HCT116 (cell line): ENCODE data around the gene ASPHD2. TPM values are rescaled to one million over a fixed set of nuclear protein-coding genes. Genes with fewer than 3 reads are reported as not detected.

Source experiments
- ATAC-seq: fragments of 200-7000 bp; cut with Tn5 transposase; 2 replicates; pipeline ENCODE4 v1.9.1; 2020; ENCODE audit warnings: mild to moderate bottlenecking, moderate library complexity
- BruUV-seq: library from RNA; stranded (reverse); fragments of 400-500 nt; replicated peaks from 2 replicates; lab custom pipeline; 2021; lab: Mats Ljungman, UMichigan
- CTCF ChIA-PET: fragments of 300-600 bp; sonication (Branson Sonifier 250); formaldehyde crosslinking; loops from one replicate; lab custom pipeline; 2021; ENCODE audit warnings: antibody characterized with exemption; lab: Charles Lee
- POLR2A ChIA-PET: fragments of 300-600, 350-600 bp; sonication (Branson Sonifier 250); formaldehyde crosslinking; loops from one replicate; lab custom pipeline; 2021; ENCODE audit warnings: antibody characterized with exemption; lab: Charles Lee
- RAD21 ChIA-PET, 2 experiments: fragments of 300-600 bp; sonication (Branson Sonifier 250); formaldehyde crosslinking; loops; one replicate each; lab custom pipeline; 2023; ENCODE audit warnings: low total read pairs in 2 of 2; ENCODE audit not compliant: uncharacterized antibody in 2 of 2, unreplicated experiment in 2 of 2, low non-redundant PET in 1 of 2; lab: Charles Lee
- DNase-seq: peaks from one replicate; pipeline ENCODE4 v3.0.0-alpha.2; 2010; ENCODE audit warnings: low read depth, low spot score
- H2AFZ ChIP-seq: fragments of 200-600 bp; shearing (Covaris generic), sonication (generic); 2 replicates; pipeline ENCODE4 v1.6.1; 2017; ENCODE audit warnings: low read depth, mixed run types, mixed read lengths, antibody characterized with exemption, low read length; ENCODE audit not compliant: poor library complexity, severe bottlenecking
- H3K27ac ChIP-seq: 2 replicates; pipeline ENCODE4 v1.5.1; 2012; ENCODE audit warnings: low read depth, low read length
- H3K27me3 ChIP-seq: fragments of 200-600 bp; sonication (generic); 2 replicates; pipeline ENCODE4 v1.6.1; 2016; ENCODE audit warnings: mixed run types, low read length, mixed read lengths; ENCODE audit not compliant: insufficient read depth
- H3K36me3 ChIP-seq, 2 experiments: fragments of 200-500 bp in 1 of 2; fragments of 200-600 bp in 1 of 2; sonication (Bioruptor generic) in 1 of 2; sonication (generic) in 1 of 2; 2 replicates each; pipeline versions ENCODE4 v1.5.1 to v1.6.1; 2014 to 2016; ENCODE audit warnings: low read length in 2 of 2, inconsistent platforms in 1 of 2, mixed read lengths in 1 of 2, mixed run types in 1 of 2; ENCODE audit not compliant: insufficient read depth in 2 of 2, control insufficient read depth in 1 of 2
- H3K4me1 ChIP-seq, 2 experiments: fragments of 200-600 bp in 1 of 2; sonication (generic) in 1 of 2; 2 replicates each; pipeline versions ENCODE4 v1.5.1 to v1.6.1; 2012 to 2017; ENCODE audit warnings: low read length in 2 of 2, inconsistent platforms in 1 of 2, mild to moderate bottlenecking in 1 of 2, mixed read lengths in 1 of 2, mixed run types in 1 of 2, moderate library complexity in 1 of 2; ENCODE audit not compliant: insufficient read depth in 2 of 2, control insufficient read depth in 1 of 2
- H3K4me2 ChIP-seq: fragments of 200-600 bp; sonication (generic); 2 replicates; pipeline ENCODE4 v1.6.1; 2017; ENCODE audit warnings: mixed run types, low read length, mixed read lengths
- H3K4me3 ChIP-seq, 2 experiments: fragments of 200-600 bp in 1 of 2; sonication (generic) in 1 of 2; replicated peaks in 1 of 2; 2 replicates each; pipeline ENCODE4 v1.5.1; 2011 to 2016; ENCODE audit warnings: low read length in 2 of 2, control low read depth in 1 of 2, low read depth in 1 of 2, mild to moderate bottlenecking in 1 of 2, mixed read lengths in 1 of 2, mixed run types in 1 of 2
- H3K79me2 ChIP-seq: fragments of 200-600 bp; sonication (generic); 2 replicates; pipeline ENCODE4 v1.6.1; 2017; ENCODE audit warnings: mild to moderate bottlenecking, mixed run types, low read length, moderate library complexity, mixed read lengths; ENCODE audit not compliant: insufficient read depth
- H3K9ac ChIP-seq: fragments of 200-600 bp; sonication (generic); 2 replicates; pipeline ENCODE4 v1.6.1; 2016; ENCODE audit warnings: low read length, mixed read lengths
- H3K9me2 ChIP-seq: fragments of 200-600 bp; sonication (generic), shearing (Covaris generic); 2 replicates; pipeline ENCODE4 v1.6.1; 2017; ENCODE audit warnings: mixed run types, mild to moderate bottlenecking, moderate library complexity; ENCODE audit not compliant: insufficient read depth
- H3K9me3 ChIP-seq, 2 experiments: fragments of 200-500 bp in 1 of 2; fragments of 200-600 bp in 1 of 2; sonication (Bioruptor generic) in 1 of 2; sonication (generic) in 1 of 2; 2 replicates each; pipeline ENCODE4 v1.6.1; 2014 to 2017; ENCODE audit warnings: low read length in 2 of 2, mixed read lengths in 2 of 2, inconsistent platforms in 1 of 2, low read depth in 1 of 2, mild to moderate bottlenecking in 1 of 2, mixed run types in 1 of 2, moderate library complexity in 1 of 2; ENCODE audit not compliant: control insufficient read depth in 1 of 2, insufficient read depth in 1 of 2
- H4K20me1 ChIP-seq: fragments of 200-600 bp; sonication (generic), shearing (Covaris generic); 2 replicates; pipeline ENCODE4 v1.6.1; 2017; ENCODE audit warnings: mixed run types, mild to moderate bottlenecking, moderate library complexity; ENCODE audit not compliant: insufficient read depth
- CBX3 ChIP-seq: IDR thresholded peaks from 2 replicates; pipeline ENCODE4 v1.6.1; 2012; ENCODE audit warnings: low read depth
- CEBPB ChIP-seq: IDR thresholded peaks from 2 replicates; pipeline ENCODE4 v1.6.1; 2012; ENCODE audit warnings: low read depth
- CTCF ChIP-seq, 3 experiments: fragments of 200-600 bp in 1 of 3; sonication (generic) in 1 of 3; IDR thresholded peaks in 2 of 3; conservative IDR thresholded peaks in 1 of 3; 2 replicates each; pipeline ENCODE4 v1.5.1; 2012 to 2017; ENCODE audit warnings: low read depth in 2 of 3, low read length in 2 of 3, antibody characterized with exemption in 1 of 3, borderline replicate concordance in 1 of 3, control low read depth in 1 of 3, mild to moderate bottlenecking in 1 of 3, mixed read lengths in 1 of 3, mixed run types in 1 of 3, moderate library complexity in 1 of 3; ENCODE audit not compliant: insufficient read depth in 1 of 3
- ELF1 ChIP-seq: IDR thresholded peaks from 2 replicates; pipeline ENCODE4 v1.6.1; 2012; ENCODE audit warnings: low read depth, borderline replicate concordance
- FOSL1 ChIP-seq: IDR thresholded peaks from 2 replicates; pipeline ENCODE4 v1.6.1; 2012; ENCODE audit warnings: low read depth
- JUND ChIP-seq: IDR thresholded peaks from 2 replicates; pipeline ENCODE4 v1.6.1; 2012
- RAD21 ChIP-seq: IDR thresholded peaks from 2 replicates; pipeline ENCODE4 v1.6.1; 2012; ENCODE audit warnings: low read depth, mild to moderate bottlenecking
- REST ChIP-seq: IDR thresholded peaks from 2 replicates; pipeline ENCODE4 v1.6.1; 2012; ENCODE audit warnings: low read depth
- SRF ChIP-seq: IDR thresholded peaks from 2 replicates; pipeline ENCODE4 v1.6.1; 2012; ENCODE audit warnings: low read depth
- TCF7L2 ChIP-seq: IDR thresholded peaks from 2 replicates; pipeline ENCODE4 v1.7.0; 2011; ENCODE audit warnings: borderline replicate concordance, inconsistent platforms; ENCODE audit not compliant: insufficient read depth, insufficient read length; ENCODE audit errors: extremely low read depth
- YY1 ChIP-seq: IDR thresholded peaks from 2 replicates; pipeline ENCODE4 v1.6.1; 2011; ENCODE audit warnings: low read length, low read depth, moderate library complexity, mild to moderate bottlenecking; ENCODE audit not compliant: insufficient replicate concordance; ENCODE audit errors: extremely low read depth
- ZBTB33 ChIP-seq: IDR thresholded peaks from 2 replicates; pipeline ENCODE4 v1.6.1; 2011; ENCODE audit warnings: mild to moderate bottlenecking, low read length, moderate library complexity; ENCODE audit not compliant: insufficient replicate concordance; ENCODE audit errors: extremely low read depth
- ZNF274 ChIP-seq: fragments of 200-500 bp; sonication (Bioruptor generic); IDR thresholded peaks from 2 replicates; pipeline ENCODE4 v1.6.1; 2014; ENCODE audit warnings: mild to moderate bottlenecking, low read depth, low read length, inconsistent platforms
- intact Hi-C: fragments of 100-400 bp; cut with micrococcal nuclease; formaldehyde crosslinking; loops from 2 replicates; pipeline ENCODE4 v1.10.0; 2022
- total RNA-seq: library from RNA; stranded (reverse); gene quantifications from one replicate; pipeline ENCODE4 v1.2.1, GENCODE V29; 2021; ENCODE audit not compliant: unreplicated experiment

The ASPHD2 gene
- total RNA-seq, 1 experiment from 2014 or later = 4.1 TPM

GRCh38 chr22:26494506-26494905, 65.4 kb downstream of the ASPHD2 start:
- CTCF ChIA-PET = no interaction called here

More at GRCh38 chr22:26494506-26494905, 65.4 kb downstream of the ASPHD2 start:
- Histone ChIP-seq H3K27ac (no peak overlapping the region), H3K27me3 (no peaks in the 10 kb centered on the region), H3K79me2 (peaks cover 9% of the 10 kb centered on the region; the same call in 1 of the 2 replicates), H3K36me3 (peaks cover 57 to 63% of the 10 kb centered on the region in 2 experiments), H3K4me1 (no peaks in the 10 kb centered on the region), H4K20me1 (no peaks in the 10 kb centered on the region), H3K9me3 (no peaks in the 10 kb centered on the region), H3K4me3 (no peak overlapping the region), H3K9ac (no peak overlapping the region), H2AFZ (no peak overlapping the region), H3K4me2 (no peak overlapping the region), H3K9me2 (no peaks in the 10 kb centered on the region)
- ChIA-PET POLR2A (no interaction called here), RAD21 (no interaction called here)
- no TSS peak for BruUV-seq
- DNase-seq = no peak
- ATAC-seq = no peak
- TF ChIP-seq JUND (no peak), REST (no peak), YY1 (no peak), CBX3 (no peak), CTCF (IDR thresholded peaks at IDR 0.05 in 2 of 3, conservative IDR thresholded peaks at IDR 0.05 in 1 of 3; ENCODE audit: borderline replicate concordance in 1 of 3, insufficient read depth in 1 of 3, low read depth in 2 of 3, low read length in 2 of 3) (no peak), SRF (no peak), CEBPB (no peak), ELF1 (no peak), ZNF274 (no peak), TCF7L2 (no peak), FOSL1 (no peak), RAD21 (no peak), ZBTB33 (no peak)
- intact Hi-C loops = no loop called here
